ENCODE data around the gene PRSS2. TPM values are rescaled to one million over a fixed set of nuclear protein-coding genes. Genes with fewer than 3 reads are reported as not detected.

Gene PRSS2
- total RNA-seq, 1 donor from 2014 or later, result not detected

GRCh38 chr7:142782922-142783900 lies 12.4 kb downstream of the PRSS2 start:
- Mint-ChIP-seq H3K4me3 (ENCODE audit: low read depth) (peak overlapping the region; percentile 70), H3K27me3 (ENCODE audit: low read depth) (no peaks in the 10 kb centered on the region), H3K27ac (peak overlapping the region; percentile 85), H3K4me1 (ENCODE audit: low read depth) (peaks cover 13% of the 10 kb centered on the region), H3K9me3 (no peaks in the 10 kb centered on the region), H3K36me3 (ENCODE audit: low read depth) (peaks cover 13% of the 10 kb centered on the region)
- peak; percentile 65 for DNase-seq (ENCODE audit: low spot score)
- intact Hi-C loops (cut with micrococcal nuclease), result loop anchor here (1.0 kb wide), 1 partner anchor 114 kb away; no protein-coding TSS in a partner anchor

GRCh38 chr7:142784096-142784495 lies 13.3 kb downstream of the PRSS2 start:
- Mint-ChIP-seq H3K27me3 (ENCODE audit: low read depth) (no peaks in the 10 kb centered on the region), H3K4me3 (ENCODE audit: low read depth) (no peak overlapping the region), H3K9me3 (no peaks in the 10 kb centered on the region), H3K27ac (peak overlapping the region; percentile 58), H3K36me3 (ENCODE audit: low read depth) (peaks cover 22% of the 10 kb centered on the region), H3K4me1 (ENCODE audit: low read depth) (peaks cover 11% of the 10 kb centered on the region)
- intact Hi-C loops (cut with micrococcal nuclease), result loop anchor here (2.0 kb wide), 2 partner anchors 71 to 147 kb away; no protein-coding TSS in a partner anchor
- DNase-seq (ENCODE audit: low spot score), result no peak

- H3K9me3 Mint-ChIP-seq, result no peaks in the 10 kb centered on the region
- H3K27ac Mint-ChIP-seq, result peak overlapping the region; percentile 83
- no peak for DNase-seq (ENCODE audit: low spot score)
- peaks cover 11% of the 10 kb centered on the region for H3K4me1 Mint-ChIP-seq (ENCODE audit: low read depth)
- intact Hi-C loops (cut with micrococcal nuclease), result loop anchor here (1.0 to 2.0 kb wide), 3 partner anchors 24 to 148 kb away; no protein-coding TSS in a partner anchor
- no peaks in the 10 kb centered on the region for H3K27me3 Mint-ChIP-seq (ENCODE audit: low read depth)
- H3K4me3 Mint-ChIP-seq (ENCODE audit: low read depth), result peak overlapping the region; percentile 75
- H3K36me3 Mint-ChIP-seq (ENCODE audit: low read depth), result peaks cover 28% of the 10 kb centered on the region
Measured at GRCh38 chr7:142784716-142785115, 13.9 kb downstream of the PRSS2 start.

GRCh38 chr7:142785841-142786250 lies 15.1 kb downstream of the PRSS2 start:
- DNase-seq (ENCODE audit: low spot score), result peak; percentile 75
- H3K4me1 Mint-ChIP-seq (ENCODE audit: low read depth), result peaks cover 15% of the 10 kb centered on the region
- H3K27me3 Mint-ChIP-seq (ENCODE audit: low read depth), result no peaks in the 10 kb centered on the region
- H3K36me3 Mint-ChIP-seq (ENCODE audit: low read depth), result peaks cover 40% of the 10 kb centered on the region
- intact Hi-C loops (cut with micrococcal nuclease), result loop anchor here (1.0 to 2.0 kb wide), 4 partner anchors 11 to 149 kb away; no protein-coding TSS in a partner anchor
- H3K27ac Mint-ChIP-seq, result peak overlapping the region; percentile 87
- H3K4me3 Mint-ChIP-seq (ENCODE audit: low read depth), result peak overlapping the region; percentile 75
- H3K9me3 Mint-ChIP-seq, result no peaks in the 10 kb centered on the region

GRCh38 chr7:142787034-142787768 lies 16.4 kb downstream of the PRSS2 start:
- H3K27me3 Mint-ChIP-seq (ENCODE audit: low read depth), result no peaks in the 10 kb centered on the region
- H3K4me1 Mint-ChIP-seq (ENCODE audit: low read depth), result peaks cover 19% of the 10 kb centered on the region
- H3K27ac Mint-ChIP-seq, result peak overlapping the region; percentile 90
- intact Hi-C loops (cut with micrococcal nuclease), result no loop called here
- no peak for DNase-seq (ENCODE audit: low spot score)
- peaks cover 53% of the 10 kb centered on the region for H3K36me3 Mint-ChIP-seq (ENCODE audit: low read depth)
- no peaks in the 10 kb centered on the region for H3K9me3 Mint-ChIP-seq
- peak overlapping the region; percentile 88 for H3K4me3 Mint-ChIP-seq (ENCODE audit: low read depth)

GRCh38 chr7:142787783-142788182 lies 17.0 kb downstream of the PRSS2 start:
- H3K27me3 Mint-ChIP-seq (ENCODE audit: low read depth), result no peaks in the 10 kb centered on the region
- H3K4me1 Mint-ChIP-seq (ENCODE audit: low read depth), result peaks cover 22% of the 10 kb centered on the region
- H3K9me3 Mint-ChIP-seq, result no peaks in the 10 kb centered on the region
- intact Hi-C loops (cut with micrococcal nuclease), result no loop called here
- peaks cover 59% of the 10 kb centered on the region for H3K36me3 Mint-ChIP-seq (ENCODE audit: low read depth)
- peak overlapping the region; percentile 90 for H3K27ac Mint-ChIP-seq
- no peak for DNase-seq (ENCODE audit: low spot score)
- peak overlapping the region; percentile 88 for H3K4me3 Mint-ChIP-seq (ENCODE audit: low read depth)

- Mint-ChIP-seq H3K36me3 (ENCODE audit: low read depth) (peaks cover 67% of the 10 kb centered on the region), H3K27ac (peak overlapping the region; percentile 90), H3K4me1 (ENCODE audit: low read depth) (peaks cover 25% of the 10 kb centered on the region), H3K9me3 (no peaks in the 10 kb centered on the region), H3K4me3 (ENCODE audit: low read depth) (peak overlapping the region; percentile 88), H3K27me3 (ENCODE audit: low read depth) (no peaks in the 10 kb centered on the region)
- DNase-seq (ENCODE audit: low spot score), result no peak
- intact Hi-C loops (cut with micrococcal nuclease), result no loop called here
Measured at GRCh38 chr7:142788303-142789289, 17.8 kb downstream of the PRSS2 start.

GRCh38 chr7:142789441-142789840 lies 18.7 kb downstream of the PRSS2 start:
- H3K4me1 Mint-ChIP-seq (ENCODE audit: low read depth), result peaks cover 30% of the 10 kb centered on the region
- no peaks in the 10 kb centered on the region for H3K27me3 Mint-ChIP-seq (ENCODE audit: low read depth)
- H3K4me3 Mint-ChIP-seq (ENCODE audit: low read depth), result peak overlapping the region; percentile 88
- intact Hi-C loops (cut with micrococcal nuclease), result no loop called here
- peaks cover 74% of the 10 kb centered on the region for H3K36me3 Mint-ChIP-seq (ENCODE audit: low read depth)
- no peaks in the 10 kb centered on the region for H3K9me3 Mint-ChIP-seq
- H3K27ac Mint-ChIP-seq, result peak overlapping the region; percentile 90
- DNase-seq (ENCODE audit: low spot score), result no peak

GRCh38 chr7:142790056-142790455 lies 19.3 kb downstream of the PRSS2 start:
- Mint-ChIP-seq H3K27ac (peak overlapping the region; percentile 90), H3K9me3 (no peaks in the 10 kb centered on the region), H3K4me3 (ENCODE audit: low read depth) (peak overlapping the region; percentile 88), H3K36me3 (ENCODE audit: low read depth) (peaks cover 77% of the 10 kb centered on the region), H3K4me1 (ENCODE audit: low read depth) (peaks cover 36% of the 10 kb centered on the region), H3K27me3 (ENCODE audit: low read depth) (no peaks in the 10 kb centered on the region)
- intact Hi-C loops (cut with micrococcal nuclease), result loop anchor here (10.0 kb wide), 1 partner anchor 1775 kb away; the partner anchor contains the start of gene MRPS33
- no peak for DNase-seq (ENCODE audit: low spot score)

GRCh38 chr7:142790555-142790954 lies 19.8 kb downstream of the PRSS2 start:
- Mint-ChIP-seq H3K27ac (peak overlapping the region; percentile 90), H3K27me3 (ENCODE audit: low read depth) (no peaks in the 10 kb centered on the region), H3K36me3 (ENCODE audit: low read depth) (peaks cover 77% of the 10 kb centered on the region), H3K4me3 (ENCODE audit: low read depth) (peak overlapping the region; percentile 88), H3K9me3 (no peaks in the 10 kb centered on the region), H3K4me1 (ENCODE audit: low read depth) (peaks cover 38% of the 10 kb centered on the region)
- intact Hi-C loops (cut with micrococcal nuclease), result loop anchor here (10.0 kb wide), 1 partner anchor 1776 kb away; the partner anchor contains the start of gene MRPS33
- no peak for DNase-seq (ENCODE audit: low spot score)

- H3K4me3 Mint-ChIP-seq (ENCODE audit: low read depth), result peak overlapping the region; percentile 78
- peaks cover 83% of the 10 kb centered on the region for H3K36me3 Mint-ChIP-seq (ENCODE audit: low read depth)
- no peak for DNase-seq (ENCODE audit: low spot score)
- H3K27me3 Mint-ChIP-seq (ENCODE audit: low read depth), result no peaks in the 10 kb centered on the region
- intact Hi-C loops (cut with micrococcal nuclease), result loop anchor here (10.0 kb wide), 1 partner anchor 1777 kb away; the partner anchor contains the start of gene MRPS33
- no peaks in the 10 kb centered on the region for H3K9me3 Mint-ChIP-seq
- H3K4me1 Mint-ChIP-seq (ENCODE audit: low read depth), result peaks cover 39% of the 10 kb centered on the region
- H3K27ac Mint-ChIP-seq, result peak overlapping the region; percentile 93
Measured at GRCh38 chr7:142791502-142791901, 20.7 kb downstream of the PRSS2 start.
